ENCODE measurements around the gene TIMM13. TPM values are rescaled to one million over a fixed set of nuclear protein-coding genes. Genes with fewer than 3 reads are reported as not detected.

The TIMM13 gene
- total and polyA plus RNA-seq, 10 of the 15 experiments (the other 5 are each of a cell fraction or from before 2014, with no cell fraction given) = 9.9 to 205 (median 63.6) TPM

GRCh38 chr19:2432131-2432848 is 4.9 kb upstream of the TIMM13 start (continued):
- TF ChIP-seq TCF7 (IDR thresholded peaks at IDR 0.05; ENCODE audit: borderline replicate concordance) = no peak

GRCh38 chr19:2431318-2432055 is 4.1 kb upstream of the TIMM13 start:
- Histone ChIP-seq H3K27me3 (replicated peaks in 1 of 2; ENCODE audit: control insufficient read depth in 2 of 2, insufficient read depth in 2 of 2, low read length in 1 of 2) (no peaks in the 10 kb centered on the region), H2AFZ (ENCODE audit: control insufficient read depth, low read depth, low read length) (no peak overlapping the region), H3K9me3 (replicated peaks; ENCODE audit: control insufficient read depth, insufficient read depth, low read length) (no peaks in the 10 kb centered on the region), H3K4me3 (no peak overlapping the region), H3K79me2 (ENCODE audit: control insufficient read depth, insufficient read depth, low read length) (peaks cover 9% of the 10 kb centered on the region), H3K36me3 (ENCODE audit: control insufficient read depth in 2 of 2, insufficient read depth in 2 of 2, low read length in 1 of 2) (peaks cover 7 to 39% of the 10 kb centered on the region in 2 experiments; a peak in 3 of 4 replicates), H4K20me1 (ENCODE audit: control insufficient read depth, insufficient read depth) (no peaks in the 10 kb centered on the region), H3K9ac (ENCODE audit: control insufficient read depth, insufficient read depth, low read length) (no peak overlapping the region), H3K27ac (ENCODE audit: control insufficient read depth, insufficient read depth) (no peak overlapping the region), H3K4me1 (ENCODE audit: control insufficient read depth, insufficient read depth, low read length) (peaks cover 7% of the 10 kb centered on the region), H3K4me2 (ENCODE audit: control insufficient read depth, insufficient read depth) (no peak overlapping the region)
- 96% methylated on average over 35 of the region's 37 CpGs for WGBS (ENCODE audit: insufficient coverage, insufficient replicate concordance, low lambda C conversion rate, missing lambda C conversion rate)
- POLR2A ChIA-PET = no interaction called here
- SMC1A ChIA-PET (ENCODE audit: uncharacterized antibody, unreplicated experiment) = no interaction called here
- FAIRE-seq (no peak), ATAC-seq (no peak), DNase-seq (ENCODE audit: low read depth, low spot score) (no peak)
- in situ Hi-C loops (cut with MboI) = no loop called here
- CTCF ChIA-PET = no interaction called here
- TF ChIP-seq IRF4 (IDR thresholded peaks at IDR 0.05; ENCODE audit: low read depth, low read length) (no peak), ZBTB11 (CRISPR knock-in tag; IDR thresholded peaks at IDR 0.05) (no peak), CHD2 (IDR thresholded peaks at IDR 0.05; ENCODE audit: borderline replicate concordance, low read depth, low read length) (no peak), SRF (IDR thresholded peaks at IDR 0.05; ENCODE audit: low read depth in 2 of 2, low read length in 2 of 2) (no peak), JUND (IDR thresholded peaks at IDR 0.05; ENCODE audit: low read depth, low read length) (no peak), HSF1 (IDR thresholded peaks at IDR 0.05; ENCODE audit: low read depth, low read length) (no peak), MAX (IDR thresholded peaks at IDR 0.05; ENCODE audit: low read depth, low read length) (no peak), NFXL1 (IDR thresholded peaks at IDR 0.05; ENCODE audit: borderline replicate concordance) (no peak), SMC3 (IDR thresholded peaks at IDR 0.05; ENCODE audit: borderline replicate concordance, low read length) (no peak)
- BruUV-seq (replicated peaks) = no TSS peak
- intact Hi-C loops (cut with micrococcal nuclease; ENCODE audit: unreplicated experiment) = no loop called here
- RAD21 ChIA-PET (ENCODE audit: unreplicated experiment) = no interaction called here
